ENCODE measurements around the gene SPATS2L. TPM values are rescaled to one million over a fixed set of nuclear protein-coding genes. Genes with fewer than 3 reads are reported as not detected.

Gene SPATS2L
- total and polyA plus RNA-seq, 2 experiments from 2014 or later, result 159 to 202 TPM

- DNase-seq (ENCODE audit: low spot score), result no peak
Observed at GRCh38 chr2:200482194-200482593, 175.7 kb downstream of the SPATS2L start.

DNA sequence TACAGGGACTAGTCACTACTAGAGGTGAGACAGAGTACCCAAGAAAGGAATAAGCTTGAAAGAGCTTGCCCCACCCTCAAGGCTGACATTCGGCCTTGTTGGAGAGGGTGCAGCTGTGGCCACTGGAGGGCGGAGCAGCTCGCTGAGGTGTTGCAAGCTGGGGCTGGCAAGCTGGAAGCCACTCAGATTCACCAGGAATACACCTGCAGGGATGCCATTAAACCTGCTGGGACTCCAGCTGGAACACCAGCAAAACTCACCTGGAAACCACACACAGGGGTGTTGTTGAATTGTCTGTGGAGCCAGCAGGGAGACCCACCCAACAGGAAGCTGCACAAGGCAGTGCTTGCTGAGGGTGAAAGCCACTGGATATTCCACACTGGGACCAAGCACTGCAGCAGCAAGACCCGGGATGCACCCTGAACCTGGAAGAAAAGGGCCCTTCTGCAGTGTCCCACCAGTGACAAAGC, 177.3 kb downstream of the SPATS2L start:
- Histone ChIP-seq H3K36me3 (replicated peaks; ENCODE audit: insufficient read depth, low read depth) (no peaks in the 10 kb centered on the region), H3K27ac (no peak overlapping the region), H3K4me1 (ENCODE audit: insufficient read depth) (peaks cover 11% of the 10 kb centered on the region), H3K4me3 (no peak overlapping the region), H3K79me2 (no peaks in the 10 kb centered on the region), H3K9me3 (ENCODE audit: low read depth) (no peaks in the 10 kb centered on the region), H3K9me2 (replicated peaks; ENCODE audit: insufficient read depth) (no peaks in the 10 kb centered on the region), H4K20me1 (ENCODE audit: insufficient read depth, poor library complexity, severe bottlenecking) (no peaks in the 10 kb centered on the region), H3K27me3 (no peaks in the 10 kb centered on the region), H2AFZ (no peak overlapping the region), H3K4me2 (no peak overlapping the region)
- 48% methylated on average over 4 of the region's 4 CpGs for WGBS (ENCODE audit: low lambda C conversion rate, missing lambda C conversion rate)
- TF ChIP-seq EZH2 (IDR thresholded peaks at IDR 0.05; ENCODE audit: borderline replicate concordance) (no peak), EZH2phosphoT487 (IDR thresholded peaks at IDR 0.05; ENCODE audit: low read depth, severe bottlenecking, unreplicated experiment) (no peak), CTCF (IDR thresholded peaks at IDR 0.05; ENCODE audit: poor library complexity) (peak; percentile 56)
- peak; percentile 75 for DNase-seq (ENCODE audit: low spot score)

More at GRCh38 chr2:200482194-200482593, 175.7 kb downstream of the SPATS2L start:
- H4K20me1 ChIP-seq (ENCODE audit: insufficient read depth, poor library complexity, severe bottlenecking), result no peaks in the 10 kb centered on the region
- no peak overlapping the region for H2AFZ ChIP-seq
- H3K36me3 ChIP-seq (replicated peaks; ENCODE audit: insufficient read depth, low read depth), result no peaks in the 10 kb centered on the region
- H3K4me1 ChIP-seq (ENCODE audit: insufficient read depth), result peaks cover 11% of the 10 kb centered on the region
- no peak for TF ChIP-seq CTCF (IDR thresholded peaks at IDR 0.05; ENCODE audit: poor library complexity)
- TF ChIP-seq EZH2phosphoT487 (IDR thresholded peaks at IDR 0.05; ENCODE audit: low read depth, severe bottlenecking, unreplicated experiment), result no peak
- no peak for TF ChIP-seq EZH2 (IDR thresholded peaks at IDR 0.05; ENCODE audit: borderline replicate concordance)
- no peaks in the 10 kb centered on the region for H3K9me3 ChIP-seq (ENCODE audit: low read depth)
- no peak overlapping the region for H3K4me2 ChIP-seq
- H3K79me2 ChIP-seq, result no peaks in the 10 kb centered on the region
- no peak overlapping the region for H3K4me3 ChIP-seq
- no peaks in the 10 kb centered on the region for H3K27me3 ChIP-seq
- no peaks in the 10 kb centered on the region for H3K9me2 ChIP-seq (replicated peaks; ENCODE audit: insufficient read depth)
- peak overlapping the region; percentile 3 for H3K27ac ChIP-seq

DNA sequence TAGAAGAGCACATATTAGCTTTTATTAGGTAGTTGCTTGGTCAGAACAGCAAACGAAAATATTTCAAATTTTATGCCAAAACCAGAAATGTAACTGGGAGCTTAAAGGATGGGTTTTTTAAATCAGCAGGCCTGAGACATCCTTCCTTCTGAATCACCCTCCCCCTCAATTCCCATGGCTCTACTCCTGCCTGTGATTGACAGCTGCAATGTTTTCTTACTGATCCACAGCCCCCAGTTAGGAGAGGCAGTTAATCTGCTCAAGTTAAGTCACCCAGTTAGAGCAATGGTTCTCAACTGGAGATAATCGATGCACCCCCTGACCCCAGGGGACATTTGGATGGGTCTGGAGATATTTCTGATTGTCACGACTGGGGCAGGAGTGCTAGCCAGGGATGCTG, 178.4 kb downstream of the SPATS2L start:
- H3K4me3 ChIP-seq, result no peak overlapping the region
- peaks cover 11% of the 10 kb centered on the region for H3K4me1 ChIP-seq (ENCODE audit: insufficient read depth)
- H3K36me3 ChIP-seq (replicated peaks; ENCODE audit: insufficient read depth, low read depth), result no peaks in the 10 kb centered on the region
- DNase-seq (ENCODE audit: low spot score), result no peak
- H3K9me3 ChIP-seq (ENCODE audit: low read depth), result no peaks in the 10 kb centered on the region
- no peaks in the 10 kb centered on the region for H3K79me2 ChIP-seq
- no peak overlapping the region for H3K4me2 ChIP-seq
- no peak overlapping the region for H3K27ac ChIP-seq
- no peak for TF ChIP-seq EZH2phosphoT487 (IDR thresholded peaks at IDR 0.05; ENCODE audit: low read depth, severe bottlenecking, unreplicated experiment)
- no peak for TF ChIP-seq CTCF (IDR thresholded peaks at IDR 0.05; ENCODE audit: poor library complexity)
- TF ChIP-seq EZH2 (IDR thresholded peaks at IDR 0.05; ENCODE audit: borderline replicate concordance), result no peak
- H3K27me3 ChIP-seq, result no peaks in the 10 kb centered on the region
- WGBS (ENCODE audit: low lambda C conversion rate, missing lambda C conversion rate), result 87% methylated on average over 3 of the region's 3 CpGs
- H4K20me1 ChIP-seq (ENCODE audit: insufficient read depth, poor library complexity, severe bottlenecking), result no peaks in the 10 kb centered on the region
- H3K9me2 ChIP-seq (replicated peaks; ENCODE audit: insufficient read depth), result no peaks in the 10 kb centered on the region
- no peak overlapping the region for H2AFZ ChIP-seq

DNA sequence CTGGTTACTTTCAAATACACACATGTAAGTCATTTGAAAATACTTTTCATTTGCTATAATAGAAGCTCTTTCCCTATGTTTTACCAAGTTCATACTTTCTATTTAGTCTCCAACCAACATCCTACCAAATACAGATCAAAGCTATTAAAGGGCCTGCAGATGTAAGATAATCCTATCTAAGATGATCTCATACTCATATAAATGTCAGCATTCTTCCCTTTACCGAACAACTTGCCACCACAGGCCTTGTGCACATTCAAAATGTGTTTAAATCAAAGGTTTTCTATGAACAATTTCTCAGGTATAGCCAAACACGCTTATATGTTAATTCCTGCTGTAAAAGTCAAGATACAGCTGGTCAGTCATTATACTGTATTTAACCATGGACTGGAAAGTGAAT, 180.0 kb downstream of the SPATS2L start:
- Histone ChIP-seq H3K79me2 (no peaks in the 10 kb centered on the region), H2AFZ (no peak overlapping the region), H3K9me2 (replicated peaks; ENCODE audit: insufficient read depth) (no peaks in the 10 kb centered on the region), H3K36me3 (replicated peaks; ENCODE audit: insufficient read depth, low read depth) (no peaks in the 10 kb centered on the region), H3K4me2 (no peak overlapping the region), H3K9me3 (ENCODE audit: low read depth) (no peaks in the 10 kb centered on the region), H3K4me1 (ENCODE audit: insufficient read depth) (peaks cover 11% of the 10 kb centered on the region), H3K27ac (no peak overlapping the region), H3K4me3 (no peak overlapping the region), H3K27me3 (no peaks in the 10 kb centered on the region), H4K20me1 (ENCODE audit: insufficient read depth, poor library complexity, severe bottlenecking) (no peaks in the 10 kb centered on the region)
- no peak for DNase-seq (ENCODE audit: low spot score)
- WGBS (ENCODE audit: low lambda C conversion rate, missing lambda C conversion rate), result 64% methylated on average over 2 of the region's 2 CpGs
- TF ChIP-seq EZH2phosphoT487 (IDR thresholded peaks at IDR 0.05; ENCODE audit: low read depth, severe bottlenecking, unreplicated experiment) (no peak), EZH2 (IDR thresholded peaks at IDR 0.05; ENCODE audit: borderline replicate concordance) (no peak), CTCF (IDR thresholded peaks at IDR 0.05; ENCODE audit: poor library complexity) (no peak)
